HG03039 (cell line): Measurements from ENCODE around the gene PRR30.
"Not testable (repeated sequence)": the region's sequence is repeated elsewhere in the genome, so short reads cannot be mapped to it uniquely, and the experiment has no call there.

ENCODE experiments used
- ATAC-seq: cut with Tn5 transposase; IDR thresholded peaks from one replicate; pipeline ENCODE4 v1.9.1; 2021; ENCODE audit warnings: mild to moderate bottlenecking, moderate library complexity; ENCODE audit not compliant: unreplicated experiment

PRR30 gene

GRCh38 chr2:27130396-27130795, 8.8 kb downstream of the PRR30 start:
- ATAC-seq, result no peak

- ATAC-seq, result no peak
Measured at GRCh38 chr2:27128668-27129571, 10.3 kb downstream of the PRR30 start.

- ATAC-seq, result no peak
Measured at GRCh38 chr2:27127883-27128667, 11.1 kb downstream of the PRR30 start.

GRCh38 chr2:27126252-27126710, 12.9 kb downstream of the PRR30 start:
- no peak for ATAC-seq

- no peak for ATAC-seq
Measured at GRCh38 chr2:27125104-27125503, 14.1 kb downstream of the PRR30 start.

GRCh38 chr2:27123302-27124150, 15.7 kb downstream of the PRR30 start, which contains the start of gene ABHD1:
ABHD1 (plus strand) TSS chr2:27123815; CDS start chr2:27123949, 134 bp downstream.
- no peak for ATAC-seq

- ATAC-seq, result no peak
Measured at GRCh38 chr2:27122791-27123190, 16.4 kb downstream of the PRR30 start.

GRCh38 chr2:27121906-27122305, 17.3 kb downstream of the PRR30 start:
- no peak for ATAC-seq

GRCh38 chr2:27119330-27119670, 19.9 kb downstream of the PRR30 start:
- not testable (repeated sequence) for ATAC-seq

GRCh38 chr2:27118525-27119329, 20.5 kb downstream of the PRR30 start, which contains the start of gene CGREF1:
CGREF1 (minus strand) TSS chr2:27119128; CDS start chr2:27104366, 14,762 bp downstream.
- ATAC-seq, result no peak

- ATAC-seq, result no peak
Measured at GRCh38 chr2:27117995-27118524, 21.1 kb downstream of the PRR30 start.

GRCh38 chr2:27115519-27115918, 23.7 kb downstream of the PRR30 start:
- ATAC-seq, result no peak

- not testable (repeated sequence) for ATAC-seq
Measured at GRCh38 chr2:27111392-27112078, 27.7 kb downstream of the PRR30 start.

GRCh38 chr2:27110603-27111352, 28.4 kb downstream of the PRR30 start:
- not testable (repeated sequence) for ATAC-seq

- no peak for ATAC-seq
Measured at GRCh38 chr2:27109083-27109482, 30.1 kb downstream of the PRR30 start.

GRCh38 chr2:27108221-27108620, 31.0 kb downstream of the PRR30 start:
- ATAC-seq, result no peak

GRCh38 chr2:27105981-27106380, 33.2 kb downstream of the PRR30 start:
- ATAC-seq, result no peak

GRCh38 chr2:27102329-27102728, 36.9 kb downstream of the PRR30 start:
- no peak for ATAC-seq
